Measurements from ENCODE around the gene AKAP7. TPM values are rescaled to one million over a fixed set of nuclear protein-coding genes. Genes with fewer than 3 reads are reported as not detected.

The AKAP7 gene
- total RNA-seq, 1 donor from 2014 or later = 5.9 TPM

DNA sequence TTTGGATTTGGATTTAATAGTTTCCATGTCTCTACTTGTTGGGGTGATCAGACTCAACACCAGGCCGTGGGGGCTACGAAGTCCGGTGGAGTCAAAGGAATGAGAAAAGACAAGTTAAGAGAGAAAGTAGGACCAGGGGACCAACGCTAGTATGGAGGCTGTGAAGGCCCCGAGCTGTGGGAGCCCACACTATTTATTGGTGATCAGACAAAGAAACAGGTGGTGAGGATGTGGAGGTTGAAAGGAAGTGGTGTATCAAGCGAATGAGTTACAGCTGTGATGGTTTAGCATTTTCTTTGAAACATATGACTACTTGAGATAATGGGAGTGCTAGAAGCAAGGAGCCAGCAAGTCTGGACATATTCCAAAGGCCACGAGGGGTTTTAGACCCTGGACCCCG, 62.4 kb downstream of the AKAP7 start:
- intact Hi-C loops (cut with micrococcal nuclease) = loop anchor here (2.0 to 5.0 kb wide), 5 partner anchors 63 to 1705 kb away; partner anchors contain the start of genes AKAP7 and EPB41L2

DNA sequence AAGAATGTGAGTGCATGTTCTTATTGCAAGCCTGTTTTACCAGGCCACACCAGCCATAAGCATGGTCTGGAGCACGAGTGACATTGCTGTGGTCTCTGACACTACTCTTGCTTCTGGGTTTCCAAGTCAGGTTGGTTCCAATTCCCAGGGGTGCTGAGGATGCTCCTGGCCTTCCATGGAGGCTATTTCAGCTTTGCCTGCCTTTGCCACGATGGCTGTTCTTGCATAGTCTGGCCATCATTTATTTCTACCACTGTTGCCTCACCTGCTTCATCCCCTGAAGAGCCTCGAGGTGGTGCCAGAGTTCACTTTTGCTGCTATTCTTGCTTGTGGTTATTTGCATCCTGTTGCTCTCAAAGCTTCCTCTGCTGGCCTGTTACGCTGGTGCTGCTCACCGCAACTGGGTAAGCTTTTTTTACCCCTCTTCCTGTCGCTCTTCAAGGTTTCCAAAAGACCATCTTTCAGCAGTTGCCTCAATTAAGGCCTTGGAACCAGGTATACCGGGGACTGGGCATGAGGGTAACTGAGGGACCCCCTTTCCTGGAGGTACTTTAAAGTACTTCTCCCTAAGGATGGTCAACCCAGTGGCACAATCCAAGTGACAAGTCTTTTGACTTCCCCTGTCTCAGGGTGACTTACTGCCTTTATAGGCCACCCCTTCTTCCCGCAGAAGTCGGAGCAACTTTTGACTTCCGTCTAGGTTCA, 64.5 kb downstream of the AKAP7 start:
- intact Hi-C loops (cut with micrococcal nuclease) = loop anchor here (1.0 to 10.0 kb wide), 15 partner anchors 16 to 1707 kb away; partner anchors contain the start of genes AKAP7, ENPP1 and EPB41L2

DNA sequence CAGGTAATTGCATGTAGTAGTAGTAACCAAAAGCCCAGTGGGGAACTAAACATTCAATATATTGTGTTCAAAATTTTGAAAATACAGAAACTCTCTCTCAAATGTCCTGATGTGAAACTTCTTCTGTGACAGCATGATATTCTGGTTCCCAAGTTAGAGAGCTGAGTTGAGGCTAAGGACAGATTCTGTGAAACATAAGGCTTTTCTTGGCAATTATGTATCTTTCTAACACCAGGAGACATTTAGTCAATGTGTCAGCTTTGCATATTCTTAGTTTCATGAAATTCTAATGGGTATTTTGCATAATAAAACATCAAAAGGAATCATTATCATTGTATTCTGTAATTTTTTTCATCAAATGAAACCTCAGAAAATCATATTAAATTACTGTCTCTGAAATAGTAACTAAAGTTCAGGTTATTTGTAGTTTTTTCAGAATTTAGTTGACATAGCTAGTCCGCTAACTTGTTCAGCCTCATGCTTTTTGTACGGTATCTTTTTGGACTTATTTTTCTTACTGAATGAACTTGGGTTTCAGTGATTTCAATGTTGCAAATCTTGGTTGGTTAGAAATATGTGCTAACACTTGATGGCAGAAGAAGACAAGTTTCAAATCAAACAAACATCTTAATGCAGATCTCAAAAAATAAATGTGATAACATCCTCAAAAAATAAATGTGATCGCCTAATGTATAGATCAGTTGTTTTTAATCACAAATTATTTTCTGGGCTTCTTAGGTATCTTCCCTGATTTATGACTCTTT, 70.4 kb downstream of the AKAP7 start:
- intact Hi-C loops (cut with micrococcal nuclease) = loop anchor here (10.0 kb wide), 2 partner anchors 599 to 691 kb away; partner anchors contain the start of gene ENPP1

DNA sequence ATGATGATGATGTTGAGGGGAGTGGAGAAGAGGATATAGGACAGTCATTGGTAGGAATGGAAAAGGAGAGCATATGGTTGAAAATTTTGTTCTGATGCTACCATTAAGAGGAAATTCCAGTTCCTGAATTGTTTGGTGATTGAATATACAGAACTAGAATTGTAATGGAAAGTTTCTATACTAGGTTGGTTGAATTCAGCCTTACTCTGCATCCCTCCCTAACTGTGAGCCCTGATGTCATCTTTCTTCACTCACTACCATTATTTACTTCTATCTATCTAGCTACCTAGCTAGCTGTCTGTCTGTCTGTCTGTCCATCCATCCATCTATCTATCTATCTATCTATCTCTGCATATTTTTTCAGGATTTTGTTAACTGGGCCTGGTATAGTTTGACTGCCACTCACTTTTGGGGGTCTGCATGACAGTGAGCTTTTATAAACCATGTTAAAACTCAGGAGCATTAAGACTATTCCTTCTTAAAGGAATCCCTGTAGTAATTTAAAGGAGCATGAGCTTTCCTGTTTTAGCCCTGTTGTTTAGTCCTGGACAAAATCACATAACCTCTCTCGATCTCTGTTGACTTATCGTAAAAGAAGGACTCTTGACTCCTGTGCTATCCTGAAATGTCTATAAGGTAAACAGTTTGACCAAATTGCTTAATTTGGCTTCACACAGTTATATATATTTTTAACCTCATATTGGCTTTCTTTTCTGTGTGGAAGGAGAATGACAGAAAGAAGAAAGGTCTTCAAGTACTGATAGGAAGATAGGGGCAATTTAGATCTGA, 71.4 kb downstream of the AKAP7 start:
- intact Hi-C loops (cut with micrococcal nuclease) = loop anchor here (10.0 kb wide), 2 partner anchors 598 to 692 kb away; partner anchors contain the start of gene ENPP1

DNA sequence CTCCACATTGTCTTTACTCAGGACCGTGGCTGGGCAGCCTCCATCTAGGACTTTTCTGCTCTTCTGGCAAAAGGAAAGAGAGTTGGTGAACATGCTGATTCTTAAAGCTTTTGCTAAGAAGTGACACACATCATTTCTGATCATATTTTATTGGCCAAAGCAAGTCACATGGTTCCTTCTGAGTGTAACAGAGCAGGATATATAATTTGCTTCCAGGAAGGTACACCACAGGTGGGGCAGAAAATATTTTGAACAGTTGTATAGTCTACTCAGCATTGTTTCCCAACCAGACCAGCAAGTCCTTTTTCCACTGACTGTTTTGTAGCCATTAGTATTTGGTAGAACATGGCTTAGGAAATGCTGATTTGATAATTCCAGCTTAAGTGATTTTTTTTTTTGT, 73.5 kb downstream of the AKAP7 start:
- intact Hi-C loops (cut with micrococcal nuclease) = loop anchor here (10.0 kb wide), 2 partner anchors 596 to 694 kb away; partner anchors contain the start of gene ENPP1

DNA sequence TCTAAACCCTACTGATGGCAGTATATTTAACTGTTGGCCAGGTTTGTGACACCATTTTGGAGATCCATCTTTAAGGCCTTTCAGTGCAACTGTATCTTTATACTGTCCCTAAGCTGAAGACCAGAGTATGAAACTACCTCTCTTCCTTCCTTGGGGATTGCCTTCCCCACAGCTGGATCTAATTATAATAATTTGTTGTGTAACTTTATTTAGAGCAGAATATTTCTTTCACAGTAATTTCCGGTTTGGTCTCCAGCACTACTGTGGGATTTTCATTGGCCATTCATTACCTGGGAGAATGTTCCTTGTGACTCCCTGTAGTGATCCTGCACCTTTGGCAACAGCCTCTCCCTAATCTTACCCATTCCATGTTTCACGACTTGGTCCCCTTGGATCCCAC, 75.2 kb downstream of the AKAP7 start:
- intact Hi-C loops (cut with micrococcal nuclease) = no loop called here

DNA sequence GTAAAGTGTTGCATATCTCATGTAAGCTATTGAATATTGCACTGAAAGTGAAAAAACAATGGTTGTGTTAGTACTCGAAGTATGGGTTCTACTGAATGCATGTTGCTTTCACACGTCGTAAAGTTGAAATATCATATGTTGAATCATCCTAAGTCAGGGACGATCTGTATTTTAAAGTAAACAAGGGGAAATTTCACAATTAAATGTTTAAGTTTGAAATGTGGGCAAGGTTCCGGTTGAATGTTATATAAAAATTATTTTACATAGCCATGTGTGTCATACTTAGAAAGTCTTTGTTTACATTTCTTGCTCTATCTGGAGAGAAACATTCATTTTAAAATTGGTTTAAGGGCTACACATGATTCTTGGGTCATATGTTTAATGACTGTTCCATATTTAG, 76.8 kb downstream of the AKAP7 start:
- intact Hi-C loops (cut with micrococcal nuclease) = no loop called here

DNA sequence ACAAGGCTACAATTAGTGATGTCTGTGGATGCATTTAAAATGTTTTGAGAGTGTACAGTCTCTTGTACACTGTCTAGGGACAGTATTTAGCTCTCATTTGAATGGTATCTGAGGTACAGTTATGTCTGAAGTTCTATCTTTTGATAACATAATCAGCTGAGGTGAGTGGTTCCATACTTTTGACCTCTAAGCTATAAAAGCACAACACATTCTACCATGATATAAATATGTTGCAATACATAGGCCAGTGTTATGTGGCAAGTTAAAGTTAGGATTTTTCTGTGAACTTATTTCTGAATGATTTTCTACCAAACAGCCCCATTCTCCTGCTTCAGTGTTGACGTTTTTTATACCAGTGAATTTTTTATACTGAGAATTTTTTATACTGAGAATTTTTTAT, 77.6 kb downstream of the AKAP7 start:
- intact Hi-C loops (cut with micrococcal nuclease) = no loop called here

DNA sequence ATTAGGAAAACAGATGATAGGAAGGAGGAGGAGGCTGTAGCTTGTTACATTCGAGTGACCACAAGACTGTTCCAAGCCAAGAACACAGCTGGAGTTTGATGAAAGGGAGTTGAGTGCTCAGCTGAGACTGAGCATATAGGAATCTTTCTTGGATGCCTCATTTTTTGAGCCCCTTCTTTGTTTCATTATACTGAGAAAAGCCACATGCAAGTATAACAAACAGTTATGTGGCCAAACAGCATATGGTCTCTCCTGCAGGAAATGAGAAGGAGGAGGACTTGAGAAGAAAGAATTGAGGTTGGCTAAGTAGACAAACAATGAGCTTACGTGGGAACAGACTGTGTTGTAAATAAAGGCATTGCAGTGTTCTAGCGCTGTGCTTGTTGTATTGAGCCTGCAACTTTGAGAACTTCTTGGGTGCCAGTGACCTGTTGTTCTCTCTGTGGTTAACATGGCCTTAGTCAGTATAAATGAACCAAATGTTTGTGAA, 78.3 kb downstream of the AKAP7 start:
- intact Hi-C loops (cut with micrococcal nuclease) = no loop called here

DNA sequence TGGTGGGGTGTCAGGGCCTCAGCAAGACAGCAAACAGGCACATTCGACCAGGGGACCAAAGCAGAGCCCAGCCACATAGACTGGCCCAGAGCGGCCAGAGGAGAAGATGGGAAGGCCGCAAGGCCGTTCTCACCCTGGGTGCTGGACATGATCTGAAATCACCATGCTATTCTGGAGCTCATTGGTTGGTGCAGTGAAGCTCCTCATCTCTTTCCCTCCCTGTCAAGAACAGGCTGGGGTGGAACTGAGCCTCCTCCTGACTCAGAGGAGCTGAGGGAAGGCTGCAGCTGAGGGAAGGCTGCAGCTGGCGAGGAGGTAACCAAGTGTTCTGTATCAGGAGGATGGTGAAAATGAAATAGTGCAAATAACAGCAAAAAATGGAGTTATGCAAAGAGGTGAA, 80.0 kb downstream of the AKAP7 start:
- intact Hi-C loops (cut with micrococcal nuclease) = no loop called here

DNA sequence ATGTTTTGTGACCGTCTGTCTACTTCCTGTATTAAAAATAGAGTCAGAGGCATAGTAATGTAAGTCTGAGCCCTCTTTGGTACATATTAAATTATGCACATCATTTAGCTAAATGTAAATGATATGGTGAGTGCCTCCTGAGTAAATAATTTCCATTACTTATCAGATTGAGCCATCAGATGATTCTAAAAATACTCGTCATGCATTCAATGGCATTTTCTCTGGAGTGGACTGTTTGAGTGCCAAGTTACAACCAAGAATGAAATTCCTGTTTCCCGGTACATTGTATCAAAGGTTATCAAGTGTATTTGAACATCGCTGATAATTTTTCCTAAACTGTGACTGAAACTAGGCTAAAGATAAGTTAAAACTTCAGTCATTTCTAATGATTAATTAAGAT, 81.0 kb downstream of the AKAP7 start:
- intact Hi-C loops (cut with micrococcal nuclease) = no loop called here

DNA sequence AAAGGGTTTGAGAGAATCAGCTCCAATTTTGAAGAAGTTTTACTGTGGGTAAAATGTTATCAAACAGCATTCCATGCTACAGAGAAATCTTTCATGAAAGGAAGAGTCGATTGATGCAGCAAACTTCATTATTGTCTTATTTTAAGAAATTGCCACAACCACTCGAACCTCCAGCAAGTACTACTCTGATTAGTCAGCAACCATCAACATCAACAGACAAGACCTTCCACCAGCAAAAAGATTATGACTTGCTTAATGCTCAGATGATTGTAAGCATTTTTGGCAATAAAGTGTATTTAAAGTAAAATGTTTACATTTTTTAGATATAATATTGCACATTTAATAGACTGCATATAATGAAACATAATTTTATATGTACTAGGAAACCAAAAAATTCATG, 87.5 kb downstream of the AKAP7 start:
- intact Hi-C loops (cut with micrococcal nuclease) = no loop called here

DNA sequence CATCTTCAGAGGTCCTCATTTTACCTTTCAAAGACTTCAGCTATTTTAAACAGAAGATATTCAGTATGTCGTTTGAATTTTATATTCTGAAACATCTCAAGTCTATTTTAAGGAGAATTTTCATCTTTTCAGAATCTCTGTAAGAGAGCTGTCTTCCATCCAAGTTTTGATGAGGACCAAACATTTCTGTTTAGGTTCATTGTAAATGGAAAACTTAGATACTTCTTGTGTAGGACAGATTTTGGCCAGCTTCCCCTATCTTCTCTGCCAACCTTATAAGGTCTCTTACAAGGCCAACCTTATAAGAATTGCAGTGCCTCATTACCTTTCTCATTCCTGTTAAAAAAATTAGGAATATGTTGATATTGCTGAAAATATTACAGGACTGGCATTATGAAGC, 88.1 kb downstream of the AKAP7 start:
- intact Hi-C loops (cut with micrococcal nuclease) = no loop called here

DNA sequence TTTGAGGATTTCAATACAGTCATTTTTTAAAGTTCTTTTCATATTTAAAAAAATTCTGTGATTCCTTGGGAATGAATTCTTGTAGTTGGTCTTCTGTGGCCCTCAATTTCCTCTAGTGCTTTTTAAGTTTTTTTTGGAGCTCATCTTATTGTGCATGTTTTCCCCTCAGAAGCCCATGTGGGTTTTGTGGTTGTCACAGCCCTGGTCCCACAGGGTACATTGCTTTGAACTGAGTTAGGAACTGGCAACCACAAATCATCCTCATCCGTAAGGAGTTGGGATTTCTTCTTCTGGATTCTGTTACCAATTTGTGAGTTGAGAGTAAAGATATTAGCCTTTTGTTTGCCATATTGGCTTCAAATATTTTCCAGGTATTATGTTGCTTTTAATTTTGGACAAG, 89.9 kb downstream of the AKAP7 start:
- intact Hi-C loops (cut with micrococcal nuclease) = no loop called here

DNA sequence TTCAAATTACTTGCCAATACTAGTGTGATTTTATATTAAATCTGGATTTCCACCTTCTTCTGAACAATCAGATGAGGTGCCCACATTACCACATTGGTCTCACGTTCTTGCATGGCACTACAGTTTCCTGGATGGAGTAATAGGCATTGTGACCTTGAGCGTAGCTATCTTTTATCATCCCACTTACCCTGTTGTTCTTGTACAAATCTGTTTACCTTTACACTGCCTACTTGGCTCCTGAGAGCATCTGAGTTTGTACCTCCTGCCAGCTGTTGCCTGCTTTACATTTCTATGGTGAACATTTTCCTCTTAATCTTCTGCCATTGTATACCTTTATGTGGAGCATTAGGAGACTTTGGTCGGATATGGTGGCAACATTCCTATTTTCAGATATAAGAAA, 90.7 kb downstream of the AKAP7 start:
- intact Hi-C loops (cut with micrococcal nuclease) = no loop called here

DNA sequence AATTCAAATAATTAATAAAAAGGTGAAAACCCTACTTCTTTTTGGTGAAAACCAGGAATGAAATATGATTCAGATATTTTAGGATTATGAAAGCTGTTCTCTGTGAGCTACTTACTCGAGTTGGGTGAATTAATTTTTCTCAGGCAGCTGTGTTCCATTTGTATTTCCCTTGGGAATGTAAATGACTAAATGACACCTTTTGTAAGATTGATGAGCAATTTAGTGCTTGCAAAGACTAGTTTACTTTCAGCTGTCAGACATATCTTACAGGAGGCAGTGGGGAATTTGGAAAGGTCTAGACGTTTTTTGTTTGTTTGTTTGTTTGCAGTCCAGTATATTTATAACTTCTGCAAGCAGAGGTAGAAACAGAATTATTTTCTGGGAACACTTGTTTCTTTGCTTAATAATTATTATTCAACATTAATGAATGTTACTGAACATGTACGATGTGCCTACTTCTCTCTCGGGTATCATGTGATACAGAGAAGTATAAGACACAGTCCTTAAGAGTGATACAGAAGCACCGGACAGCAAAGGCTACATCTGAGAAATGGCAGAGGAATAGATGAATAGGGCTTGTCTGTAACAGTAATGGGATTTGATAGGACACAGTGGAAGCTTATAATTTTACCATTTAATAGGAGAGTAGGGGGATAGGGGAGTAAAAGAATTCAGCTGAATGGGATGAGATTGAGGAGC, 91.3 kb downstream of the AKAP7 start:
- intact Hi-C loops (cut with micrococcal nuclease) = no loop called here

DNA sequence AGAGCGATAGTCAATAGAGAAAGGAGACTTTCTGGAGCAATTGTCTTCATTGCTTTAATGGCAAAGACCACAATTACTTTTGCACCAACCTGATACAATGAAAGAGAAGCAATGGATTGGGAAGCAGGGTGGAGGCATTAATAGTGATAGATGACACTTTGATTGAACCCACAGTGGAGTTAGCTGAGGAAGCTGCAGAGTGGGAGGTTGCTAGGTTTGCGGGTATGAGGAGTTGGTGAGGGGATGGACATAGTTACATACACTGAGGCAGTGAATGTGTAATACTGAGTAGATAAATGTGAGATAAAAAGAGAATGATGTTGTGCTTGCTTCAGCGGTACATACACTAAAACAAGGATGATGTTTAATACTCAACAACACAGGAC, 91.9 kb downstream of the AKAP7 start:
- intact Hi-C loops (cut with micrococcal nuclease) = no loop called here

DNA sequence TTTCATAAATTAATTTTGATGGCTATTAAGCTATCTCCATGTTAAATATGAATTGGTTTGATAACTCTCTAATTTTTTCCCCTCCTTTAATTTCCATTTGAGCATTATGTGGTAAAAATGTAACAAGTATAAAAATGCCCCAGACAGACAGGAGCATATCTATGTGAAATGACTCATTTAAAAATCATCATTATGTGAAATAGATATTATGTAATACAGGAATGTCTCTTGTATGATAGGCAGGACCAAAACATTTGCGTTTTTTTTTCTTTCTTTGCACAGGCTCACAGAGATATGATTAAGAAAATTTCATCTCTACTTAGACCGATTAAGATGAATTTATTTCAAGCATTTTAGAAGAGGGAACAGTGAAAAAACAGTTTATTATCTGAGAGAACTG, 95.8 kb downstream of the AKAP7 start:
- intact Hi-C loops (cut with micrococcal nuclease) = no loop called here

DNA sequence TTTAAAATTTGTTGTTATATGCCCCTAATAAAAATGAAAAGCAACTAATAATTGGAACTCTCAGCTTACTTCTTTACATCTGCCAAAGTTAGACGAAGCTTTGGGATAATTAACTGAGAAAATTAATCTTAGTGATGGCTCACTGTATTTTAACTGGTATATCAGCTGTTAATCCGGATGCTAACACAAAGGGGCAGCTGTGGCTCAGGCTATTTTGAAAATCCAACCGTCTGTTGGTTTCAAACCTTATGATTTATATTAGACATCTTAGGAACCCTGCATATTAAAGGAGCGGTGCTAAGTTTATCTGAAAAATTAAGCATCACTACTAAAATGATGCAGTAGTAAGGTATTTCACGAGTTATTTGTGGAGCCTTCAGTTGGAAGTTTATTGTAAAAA, 96.6 kb downstream of the AKAP7 start:
- intact Hi-C loops (cut with micrococcal nuclease) = no loop called here

DNA sequence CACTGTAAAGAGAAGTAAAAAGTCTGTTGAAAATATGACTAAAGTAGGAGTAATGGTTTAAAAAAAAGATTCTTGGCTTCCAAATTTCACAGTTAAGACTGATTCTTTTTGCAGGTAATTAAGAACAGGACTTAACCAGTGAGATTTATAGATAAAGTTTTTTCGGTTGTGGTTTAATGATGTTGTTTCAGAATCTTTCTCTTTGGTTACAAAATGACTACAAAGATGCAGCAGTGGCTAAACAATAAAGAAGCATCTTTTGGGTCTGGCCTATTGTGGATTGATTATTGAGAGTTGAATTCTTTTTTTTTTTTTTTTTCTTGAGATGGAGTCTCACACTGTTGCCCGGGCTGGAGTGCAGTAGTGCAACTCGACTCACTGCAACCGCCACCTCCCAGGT, 109.7 kb downstream of the AKAP7 start:
- intact Hi-C loops (cut with micrococcal nuclease) = no loop called here

DNA sequence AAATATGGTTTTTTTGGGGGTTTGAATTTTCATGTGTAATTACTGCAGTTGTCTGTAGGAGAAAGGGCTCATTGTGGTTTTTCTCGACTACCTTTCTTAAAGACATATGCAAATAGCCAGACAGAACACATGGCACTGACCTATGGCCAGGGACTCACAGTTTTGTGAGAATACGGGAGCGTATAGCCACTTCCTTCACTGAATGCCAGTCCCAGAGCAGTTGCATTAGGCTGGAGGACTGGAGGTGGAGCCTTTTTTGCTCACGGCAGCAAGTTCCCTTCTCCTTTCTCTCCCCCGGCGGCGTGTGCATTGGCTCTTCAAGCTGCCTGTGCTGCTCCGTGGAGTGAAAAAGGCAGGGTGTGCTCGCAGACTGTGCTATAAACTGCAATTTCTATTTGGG, 114.9 kb downstream of the AKAP7 start:
- intact Hi-C loops (cut with micrococcal nuclease) = loop anchor here (5.0 kb wide), 1 partner anchor 48 kb away; no protein-coding TSS in a partner anchor
